ENCODE data around the gene MYO18B.

Gene MYO18B

DNA sequence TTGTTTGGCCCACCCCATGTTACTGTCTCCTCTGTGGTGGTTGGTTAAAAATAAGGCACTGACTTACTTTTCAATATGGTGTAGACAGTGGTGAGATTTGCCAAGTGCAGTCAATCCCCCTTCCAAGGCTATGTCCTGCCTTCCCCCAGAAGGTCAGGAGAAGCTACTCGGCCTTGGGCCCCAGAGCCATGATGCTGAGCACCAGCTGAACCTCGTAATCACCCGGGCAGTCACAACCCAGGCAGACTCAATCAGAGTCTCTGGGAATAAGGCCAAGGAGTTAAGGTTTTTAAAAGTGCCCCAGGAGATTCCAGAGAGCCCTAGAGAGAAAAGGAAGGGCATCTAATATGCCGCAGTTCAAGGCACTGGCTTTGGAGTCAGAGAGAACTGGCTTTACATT lies 23.8 kb downstream of the MYO18B start:
- no peaks in the 10 kb centered on the region for H3K4me1 ChIP-seq (ENCODE audit: insufficient read depth, low read length)
- H3K36me3 ChIP-seq (ENCODE audit: insufficient read depth, low read length), result no peaks in the 10 kb centered on the region
- H3K9me3 ChIP-seq (ENCODE audit: control insufficient read depth, insufficient read depth, low read length), result 0 out of 2 replicates have a peak, but pooled peaks cover 2% of the 10 kb centered on the region
- H3K9ac ChIP-seq (ENCODE audit: low read depth, low read length), result no peak overlapping the region

DNA sequence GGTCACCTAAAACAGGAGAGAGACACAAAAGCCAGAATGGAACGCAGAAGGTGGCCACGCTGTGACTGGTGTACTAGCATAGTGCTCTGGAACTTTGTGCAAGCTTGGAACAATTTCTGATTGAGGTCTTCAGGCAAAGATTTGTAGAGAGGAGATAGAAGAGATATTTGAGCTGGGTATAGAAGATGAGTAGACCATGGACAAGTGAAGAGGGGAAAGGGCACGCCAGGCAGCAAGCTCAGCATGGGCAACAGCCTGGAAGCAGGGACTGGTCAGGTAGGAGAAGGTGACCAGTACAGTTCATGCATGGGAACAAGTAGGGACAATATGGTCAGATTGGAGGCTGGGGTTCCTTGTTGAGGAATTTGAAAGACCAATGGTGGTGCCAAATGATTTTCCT lies 24.4 kb downstream of the MYO18B start:
- Histone ChIP-seq H3K9me3 (ENCODE audit: control insufficient read depth, insufficient read depth, low read length) (0 out of 2 replicates have a peak, but pooled peaks cover 2% of the 10 kb centered on the region), H3K4me1 (ENCODE audit: insufficient read depth, low read length) (no peaks in the 10 kb centered on the region), H3K9ac (ENCODE audit: low read depth, low read length) (no peak overlapping the region), H3K36me3 (ENCODE audit: insufficient read depth, low read length) (no peaks in the 10 kb centered on the region)

DNA sequence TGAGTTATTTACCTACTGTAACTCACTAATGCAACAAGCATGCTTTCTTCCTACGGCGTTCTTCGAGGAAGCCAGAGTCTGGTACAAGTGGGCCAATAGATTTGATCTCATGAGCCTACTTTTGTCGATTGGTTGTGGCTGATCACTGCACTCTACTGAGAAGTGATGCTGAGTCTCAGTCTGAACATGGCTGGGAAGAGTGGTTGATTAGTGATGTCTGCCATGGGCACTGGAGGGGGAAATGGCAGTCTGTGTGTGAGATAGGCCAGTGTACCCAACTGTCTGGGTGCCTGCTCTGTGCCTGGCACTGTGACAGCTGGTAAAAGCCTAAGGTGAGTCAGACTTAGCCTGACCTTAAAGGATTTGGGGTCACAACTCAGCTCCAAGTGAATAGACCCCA lies 28.3 kb downstream of the MYO18B start:
- Histone ChIP-seq H3K9me3 (ENCODE audit: control insufficient read depth, insufficient read depth, low read length) (0 out of 2 replicates have a peak, but pooled peaks cover 2% of the 10 kb centered on the region), H3K4me1 (ENCODE audit: insufficient read depth, low read length) (no peaks in the 10 kb centered on the region), H3K9ac (ENCODE audit: low read depth, low read length) (no peak overlapping the region), H3K36me3 (ENCODE audit: insufficient read depth, low read length) (no peaks in the 10 kb centered on the region)

DNA sequence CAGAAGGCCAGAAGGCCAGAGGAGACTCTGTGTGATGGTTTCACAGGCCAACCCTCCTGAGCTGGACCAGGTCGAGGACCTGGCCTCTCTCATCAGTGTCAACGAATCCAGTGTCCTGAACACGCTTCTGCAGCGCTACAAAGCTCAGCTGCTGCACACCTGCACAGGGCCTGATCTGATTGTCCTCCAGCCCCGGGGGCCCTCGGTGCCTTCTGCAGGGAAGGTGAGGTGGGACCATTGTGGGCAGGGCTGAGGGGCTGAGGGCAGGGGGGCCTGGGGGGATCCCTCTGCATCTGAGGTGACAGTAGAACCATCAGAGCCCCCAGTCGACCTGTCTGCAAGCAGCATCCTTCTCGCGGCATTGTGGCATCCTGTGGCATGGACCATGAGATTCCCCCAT lies 30.3 kb downstream of the MYO18B start:
- Histone ChIP-seq H3K9me3 (ENCODE audit: control insufficient read depth, insufficient read depth, low read length) (no peaks in the 10 kb centered on the region), H3K36me3 (ENCODE audit: insufficient read depth, low read length) (no peaks in the 10 kb centered on the region), H3K9ac (ENCODE audit: low read depth, low read length) (no peak overlapping the region), H3K4me1 (ENCODE audit: insufficient read depth, low read length) (no peaks in the 10 kb centered on the region)

DNA sequence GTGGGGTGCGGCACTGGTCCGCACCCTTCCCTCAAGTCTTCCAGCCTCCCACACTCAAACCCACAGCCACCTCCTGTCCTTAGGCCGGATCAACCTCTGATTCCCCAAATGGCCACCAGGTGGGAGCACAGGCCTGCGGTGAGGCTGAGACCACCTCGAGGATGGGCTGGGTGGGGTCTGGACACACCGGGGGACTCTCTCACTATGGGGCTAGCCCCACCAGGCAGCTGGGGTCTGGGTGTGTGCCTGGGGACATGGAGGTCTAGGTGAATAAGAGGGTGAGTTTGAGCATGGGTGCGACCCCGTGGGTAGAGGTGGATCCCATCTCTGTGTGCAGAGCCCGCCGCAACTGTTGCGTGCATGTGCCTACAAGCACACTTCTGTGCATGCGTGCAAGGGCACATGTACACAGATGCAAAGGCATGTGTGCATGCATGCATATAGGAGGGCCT lies 32.6 kb downstream of the MYO18B start:
- no peaks in the 10 kb centered on the region for H3K9me3 ChIP-seq (ENCODE audit: control insufficient read depth, insufficient read depth, low read length)
- H3K9ac ChIP-seq (ENCODE audit: low read depth, low read length), result no peak overlapping the region
- no peaks in the 10 kb centered on the region for H3K4me1 ChIP-seq (ENCODE audit: insufficient read depth, low read length)
- H3K36me3 ChIP-seq (ENCODE audit: insufficient read depth, low read length), result no peaks in the 10 kb centered on the region

DNA sequence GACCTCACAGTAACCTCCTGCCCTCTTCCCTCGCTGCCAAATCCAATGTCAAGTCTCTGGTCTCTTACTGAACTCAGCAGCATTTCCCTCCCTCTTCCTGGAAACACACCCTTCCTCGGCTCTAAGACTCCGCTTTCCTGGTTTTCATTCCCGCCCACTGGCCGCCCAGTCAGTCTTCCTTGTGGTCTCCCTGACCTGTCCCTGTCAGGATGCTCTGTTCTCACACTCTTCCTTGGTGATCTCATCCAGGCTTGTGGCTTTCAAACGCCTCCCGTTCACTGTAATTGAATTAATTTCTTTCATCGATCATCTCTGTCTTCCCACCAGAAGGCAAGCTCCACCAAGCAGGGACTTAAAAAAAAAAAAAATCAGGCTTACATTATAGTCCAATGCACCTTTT lies 33.5 kb downstream of the MYO18B start:
- H3K9ac ChIP-seq (ENCODE audit: low read depth, low read length), result no peak overlapping the region
- no peaks in the 10 kb centered on the region for H3K9me3 ChIP-seq (ENCODE audit: control insufficient read depth, insufficient read depth, low read length)
- no peaks in the 10 kb centered on the region for H3K4me1 ChIP-seq (ENCODE audit: insufficient read depth, low read length)
- H3K36me3 ChIP-seq (ENCODE audit: insufficient read depth, low read length), result no peaks in the 10 kb centered on the region

DNA sequence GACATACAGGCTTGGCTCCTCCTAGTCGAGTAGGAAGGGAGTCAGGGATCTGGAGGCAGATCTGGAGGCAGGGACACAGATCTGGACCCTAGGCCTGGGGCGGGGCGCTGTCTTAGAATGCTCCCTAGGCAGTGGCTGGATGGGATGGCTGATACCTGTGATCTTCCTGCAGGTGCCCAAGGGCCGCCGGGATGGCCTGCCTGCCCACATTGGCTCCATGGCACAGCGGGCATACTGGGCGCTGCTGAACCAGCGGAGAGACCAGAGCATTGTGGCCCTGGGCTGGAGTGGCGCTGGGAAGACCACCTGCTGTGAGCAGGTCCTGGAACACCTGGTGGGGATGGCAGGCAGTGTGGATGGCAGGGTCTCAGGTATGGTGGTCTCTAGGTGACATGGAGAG lies 35.4 kb downstream of the MYO18B start:
- H3K9me3 ChIP-seq (ENCODE audit: control insufficient read depth, insufficient read depth, low read length), result no peaks in the 10 kb centered on the region
- no peak overlapping the region for H3K9ac ChIP-seq (ENCODE audit: low read depth, low read length)
- no peaks in the 10 kb centered on the region for H3K36me3 ChIP-seq (ENCODE audit: insufficient read depth, low read length)
- no peaks in the 10 kb centered on the region for H3K4me1 ChIP-seq (ENCODE audit: insufficient read depth, low read length)

DNA sequence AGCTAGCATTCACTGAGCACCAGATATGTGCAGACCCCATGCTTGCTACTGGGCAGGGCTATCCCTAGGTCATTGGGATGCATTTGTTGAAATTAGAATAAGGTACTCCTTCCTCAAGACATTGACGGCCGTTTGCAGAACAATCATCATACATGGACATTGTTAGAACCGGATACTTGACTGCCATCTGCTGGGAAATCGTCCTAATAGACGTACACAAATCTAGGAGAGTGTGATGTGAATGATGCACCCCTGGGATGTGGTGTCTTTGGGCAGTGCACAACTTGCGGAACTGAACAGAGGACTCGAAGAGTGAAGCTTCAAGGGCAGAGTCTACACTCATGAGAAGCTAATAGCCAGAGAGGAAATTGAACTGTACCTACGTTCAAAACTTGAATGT lies 35.9 kb downstream of the MYO18B start:
- H3K9ac ChIP-seq (ENCODE audit: low read depth, low read length), result no peak overlapping the region
- H3K4me1 ChIP-seq (ENCODE audit: insufficient read depth, low read length), result no peaks in the 10 kb centered on the region
- no peaks in the 10 kb centered on the region for H3K36me3 ChIP-seq (ENCODE audit: insufficient read depth, low read length)
- no peaks in the 10 kb centered on the region for H3K9me3 ChIP-seq (ENCODE audit: control insufficient read depth, insufficient read depth, low read length)

DNA sequence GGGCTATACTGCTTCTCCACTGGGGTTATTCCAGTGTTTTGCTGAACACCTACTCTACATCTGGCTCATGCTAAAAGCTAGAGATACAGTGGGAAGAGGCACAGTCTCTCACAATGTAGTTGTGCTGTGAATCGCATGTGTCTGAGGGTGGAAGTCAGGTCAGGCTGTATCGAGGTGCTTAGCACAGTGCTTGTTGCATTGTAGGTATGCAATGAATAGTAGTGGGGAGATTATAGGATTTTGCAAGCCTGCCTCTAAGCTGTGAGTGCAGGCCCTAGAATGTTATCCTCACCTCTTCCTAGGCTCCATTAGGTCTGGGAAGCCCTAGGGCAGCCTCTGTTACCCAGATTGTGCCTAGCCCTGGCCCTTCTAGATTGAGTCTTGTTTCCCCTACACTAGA lies 37.4 kb downstream of the MYO18B start:
- Histone ChIP-seq H3K9me3 (ENCODE audit: control insufficient read depth, insufficient read depth, low read length) (no peaks in the 10 kb centered on the region), H3K36me3 (ENCODE audit: insufficient read depth, low read length) (no peaks in the 10 kb centered on the region), H3K4me1 (ENCODE audit: insufficient read depth, low read length) (no peaks in the 10 kb centered on the region)

DNA sequence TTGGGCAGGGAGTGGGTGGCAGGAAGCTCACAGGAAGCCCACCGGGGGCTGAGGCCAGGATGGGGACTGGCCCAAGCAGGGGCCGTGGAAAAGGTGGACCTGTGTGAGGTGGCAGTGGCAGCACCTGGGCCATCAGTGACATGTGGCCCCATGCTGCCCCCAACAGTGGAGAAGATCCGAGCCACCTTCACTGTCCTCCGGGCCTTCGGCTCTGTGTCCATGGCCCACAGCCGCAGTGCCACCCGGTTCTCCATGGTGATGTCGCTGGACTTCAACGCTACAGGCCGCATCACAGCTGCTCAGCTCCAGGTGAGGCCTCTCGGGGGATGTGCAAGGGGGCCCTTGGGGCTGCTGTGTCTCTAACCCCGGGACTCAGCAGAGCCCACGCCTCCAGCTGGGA lies 37.9 kb downstream of the MYO18B start:
- Histone ChIP-seq H3K9ac (ENCODE audit: low read depth, low read length) (no peak overlapping the region), H3K4me1 (ENCODE audit: insufficient read depth, low read length) (no peaks in the 10 kb centered on the region), H3K36me3 (ENCODE audit: insufficient read depth, low read length) (no peaks in the 10 kb centered on the region), H3K9me3 (ENCODE audit: control insufficient read depth, insufficient read depth, low read length) (no peaks in the 10 kb centered on the region)

More for the DNA sequence above, 37.4 kb downstream of the MYO18B start:
- H3K9ac ChIP-seq (ENCODE audit: low read depth, low read length), result no peak overlapping the region

DNA sequence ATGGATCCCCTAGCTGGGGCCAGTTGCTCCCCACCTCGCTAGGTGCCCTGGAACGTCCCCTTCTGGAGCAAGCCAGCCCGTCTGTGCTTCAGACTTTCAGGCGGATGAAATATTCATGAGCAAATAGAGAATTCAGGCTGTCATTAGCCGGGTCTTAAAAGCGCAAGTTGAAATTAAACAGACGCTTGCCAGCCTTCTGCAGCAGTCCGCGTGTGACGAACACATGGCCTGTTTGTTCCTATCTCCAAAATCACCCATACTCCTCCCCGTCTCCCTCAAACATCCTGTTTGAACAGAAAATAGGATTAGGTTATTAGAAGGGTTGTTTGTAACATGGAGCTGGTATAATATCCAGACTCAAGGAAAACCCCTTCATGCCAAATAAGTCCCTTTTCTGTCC lies 38.7 kb downstream of the MYO18B start:
- no peaks in the 10 kb centered on the region for H3K36me3 ChIP-seq (ENCODE audit: insufficient read depth, low read length)
- H3K4me1 ChIP-seq (ENCODE audit: insufficient read depth, low read length), result no peaks in the 10 kb centered on the region
- H3K9me3 ChIP-seq (ENCODE audit: control insufficient read depth, insufficient read depth, low read length), result no peaks in the 10 kb centered on the region
- no peak overlapping the region for H3K9ac ChIP-seq (ENCODE audit: low read depth, low read length)

DNA sequence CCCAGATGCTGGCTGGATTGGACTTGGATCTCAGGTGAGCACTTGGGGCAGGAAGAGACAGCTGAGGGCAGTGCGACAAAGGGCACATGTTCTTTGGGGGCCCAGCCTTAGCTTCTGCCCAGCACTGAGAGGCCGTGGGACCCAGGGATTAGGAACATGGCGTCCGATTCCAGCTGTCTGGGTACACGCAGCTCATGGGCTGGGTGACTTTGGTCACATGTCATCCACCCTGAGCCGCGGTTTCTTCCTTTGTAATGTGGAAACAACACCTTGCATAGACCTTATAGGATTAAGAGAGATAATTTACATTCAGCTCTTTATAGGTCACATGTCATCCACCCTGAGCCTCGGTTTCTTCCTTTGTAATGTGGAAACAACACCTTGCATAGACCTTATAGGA lies 39.8 kb downstream of the MYO18B start:
- H3K36me3 ChIP-seq (ENCODE audit: insufficient read depth, low read length), result no peaks in the 10 kb centered on the region
- H3K9ac ChIP-seq (ENCODE audit: low read depth, low read length), result no peak overlapping the region
- no peaks in the 10 kb centered on the region for H3K4me1 ChIP-seq (ENCODE audit: insufficient read depth, low read length)
- no peaks in the 10 kb centered on the region for H3K9me3 ChIP-seq (ENCODE audit: control insufficient read depth, insufficient read depth, low read length)

DNA sequence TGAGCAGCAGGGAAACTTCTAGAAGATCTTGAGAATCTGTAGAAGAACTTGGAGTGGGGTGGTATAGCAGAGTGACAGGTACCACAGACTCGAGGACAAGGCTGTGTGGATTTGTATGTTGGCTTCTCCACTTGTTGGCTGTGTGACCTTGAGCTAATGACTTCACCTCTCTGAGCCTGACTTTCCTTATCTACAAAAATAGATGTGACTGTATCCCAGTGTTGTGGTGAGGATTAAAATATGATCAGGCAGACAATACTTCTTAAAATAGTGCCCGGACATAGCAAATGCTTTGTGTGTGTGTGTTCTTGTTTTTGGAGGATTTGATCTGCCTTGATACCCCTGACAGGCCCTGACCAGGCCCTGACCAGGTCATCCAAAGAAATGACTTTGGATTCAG lies 40.8 kb downstream of the MYO18B start:
- Histone ChIP-seq H3K4me1 (ENCODE audit: insufficient read depth, low read length) (peaks cover 4% of the 10 kb centered on the region; the same call in 1 of the 2 replicates), H3K36me3 (ENCODE audit: insufficient read depth, low read length) (no peaks in the 10 kb centered on the region), H3K9ac (ENCODE audit: low read depth, low read length) (no peak overlapping the region), H3K9me3 (ENCODE audit: control insufficient read depth, insufficient read depth, low read length) (no peaks in the 10 kb centered on the region)

DNA sequence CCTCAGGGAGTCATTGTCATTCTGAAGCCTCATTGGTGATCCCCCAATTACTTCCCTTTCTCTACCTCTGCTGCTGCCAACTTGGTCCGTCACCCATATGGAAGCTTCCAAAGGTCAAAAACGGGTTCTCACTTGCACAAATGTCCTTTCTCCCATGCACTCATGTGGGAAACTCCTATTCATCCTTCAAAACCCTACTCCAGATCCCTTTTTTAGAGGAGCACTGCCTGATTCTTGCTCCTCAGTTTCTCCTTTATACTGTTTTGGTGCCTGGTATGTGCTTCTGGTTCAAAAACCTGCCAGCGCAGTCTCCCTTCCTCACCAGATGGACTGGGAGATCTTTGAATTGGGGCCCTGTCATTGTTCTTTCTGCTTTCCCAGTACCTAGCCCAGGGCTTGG lies 41.9 kb downstream of the MYO18B start:
- H3K9ac ChIP-seq (ENCODE audit: low read depth, low read length), result no peak overlapping the region
- peaks cover 4% of the 10 kb centered on the region; the same call in 1 of the 2 replicates for H3K4me1 ChIP-seq (ENCODE audit: insufficient read depth, low read length)
- H3K36me3 ChIP-seq (ENCODE audit: insufficient read depth, low read length), result no peaks in the 10 kb centered on the region
- H3K9me3 ChIP-seq (ENCODE audit: control insufficient read depth, insufficient read depth, low read length), result no peaks in the 10 kb centered on the region

DNA sequence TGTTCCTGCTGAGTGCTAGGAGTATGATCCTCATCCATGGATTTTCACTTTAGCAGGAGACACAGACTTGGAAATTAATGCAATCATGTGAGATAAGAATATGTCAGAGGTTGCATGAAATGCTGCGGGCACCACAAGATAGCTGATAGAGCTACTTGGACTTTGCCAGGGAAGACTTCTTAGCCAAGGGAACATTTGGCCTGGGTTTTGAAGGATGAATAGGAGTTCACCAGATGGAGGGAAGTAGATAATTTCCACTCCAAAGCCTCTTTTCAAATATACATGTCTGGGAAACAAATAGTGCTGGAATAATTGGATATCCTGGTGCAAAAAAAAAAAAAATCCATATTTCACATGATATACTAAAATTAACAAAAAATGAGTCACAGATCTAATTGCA lies 44.2 kb downstream of the MYO18B start:
- H3K4me1 ChIP-seq (ENCODE audit: insufficient read depth, low read length), result peaks cover 4% of the 10 kb centered on the region; the same call in 1 of the 2 replicates
- no peaks in the 10 kb centered on the region for H3K9me3 ChIP-seq (ENCODE audit: control insufficient read depth, insufficient read depth, low read length)
- H3K36me3 ChIP-seq (ENCODE audit: insufficient read depth, low read length), result no peaks in the 10 kb centered on the region
- H3K9ac ChIP-seq (ENCODE audit: low read depth, low read length), result no peak overlapping the region

DNA sequence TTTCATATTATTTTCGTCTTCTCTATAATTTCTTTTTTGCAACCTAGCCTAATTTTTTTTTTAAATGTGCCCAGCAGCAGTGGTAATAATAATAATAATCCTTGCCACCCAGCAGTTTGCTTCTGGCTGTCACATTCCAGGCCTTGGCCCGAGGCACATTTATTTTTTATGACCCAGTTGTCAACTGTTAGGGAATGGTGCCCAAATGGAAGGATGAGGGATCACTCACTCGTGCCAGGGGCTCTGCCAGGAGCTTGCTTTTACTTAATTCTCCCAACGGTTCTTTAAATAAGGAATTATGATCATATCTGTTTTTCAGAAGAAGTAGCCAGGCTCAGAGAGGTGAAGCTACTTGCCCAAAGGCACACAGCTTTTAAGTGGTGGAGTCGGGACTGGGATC lies 49.6 kb downstream of the MYO18B start:
- H3K36me3 ChIP-seq (ENCODE audit: insufficient read depth, low read length), result no peaks in the 10 kb centered on the region
- H3K9ac ChIP-seq (ENCODE audit: low read depth, low read length), result no peak overlapping the region
- peaks cover 4% of the 10 kb centered on the region; the same call in 1 of the 2 replicates for H3K4me1 ChIP-seq (ENCODE audit: insufficient read depth, low read length)
- no peaks in the 10 kb centered on the region for H3K9me3 ChIP-seq (ENCODE audit: control insufficient read depth, insufficient read depth, low read length)

All from ES-I3 (cell line).